HEK293 (cell line): ENCODE measurements around the gene NEK11.

Experiments
- CTCF ChIA-PET: fragments of 350-600 bp; formaldehyde crosslinking; extraction: SDS; loops from one replicate; lab custom pipeline; 2021; ENCODE audit warnings: antibody characterized with exemption; lab: Yijun Ruan, JAX
- POLR2A ChIA-PET: fragments of 300-600 bp; formaldehyde crosslinking; extraction: SDS; loops from one replicate; lab custom pipeline; 2020; ENCODE audit warnings: antibody characterized with exemption, inconsistent platforms; lab: Yijun Ruan, JAX
- H3K27ac ChIP-seq: fragments of 200-500 bp; sonication (Bioruptor generic); 2 replicates; pipeline ENCODE4 v1.5.1; 2014; ENCODE audit warnings: low read depth, low read length, control low read depth, inconsistent platforms; ENCODE audit errors: extremely low read depth
- H3K36me3 ChIP-seq, 2 experiments: fragments of 200-500 bp in 1 of 2; sonication (Bioruptor generic) in 1 of 2; 1 replicate in 1 of 2; 2 replicates in 1 of 2; pipeline ENCODE4 v1.5.1; 2014 to 2017; ENCODE audit warnings: inconsistent platforms in 2 of 2, low read length in 2 of 2; ENCODE audit not compliant: control insufficient read depth in 2 of 2, insufficient read depth in 1 of 2
- H3K4me1 ChIP-seq: fragments of 200-500 bp; sonication (Bioruptor generic); 2 replicates; pipeline ENCODE4 v1.5.1; 2014; ENCODE audit warnings: mild to moderate bottlenecking, low read length, inconsistent platforms; ENCODE audit not compliant: control insufficient read depth, insufficient read depth
- H3K4me3 ChIP-seq: 2 replicates; pipeline ENCODE4 v1.5.1; 2011; ENCODE audit warnings: low read depth, mild to moderate bottlenecking, control low read depth, low read length, moderate library complexity
- H3K9me3 ChIP-seq: fragments of 200-500 bp; sonication (Bioruptor generic); 2 replicates; pipeline ENCODE4 v1.5.1; 2014; ENCODE audit warnings: low read depth, low read length, inconsistent platforms; ENCODE audit not compliant: control insufficient read depth, insufficient read depth
- KLF9 ChIP-seq: fragments of 450-650 bp; formaldehyde crosslinking; IDR thresholded peaks from 2 replicates; pipeline ENCODE4 v1.5.1; 2016; ENCODE audit warnings: missing biosample characterization, missing genetic modification characterization, low read depth
- OVOL3 ChIP-seq: fragments of 450-650 bp; formaldehyde crosslinking; IDR thresholded peaks from 2 replicates; pipeline ENCODE4 v1.5.1; 2016; ENCODE audit warnings: missing biosample characterization, missing genetic modification characterization
- SETDB1 ChIP-seq: IDR thresholded peaks from one replicate; pipeline ENCODE4 v1.6.1; 2017; ENCODE audit warnings: mild to moderate bottlenecking, low read length, moderate library complexity, mixed read lengths; ENCODE audit not compliant: insufficient read length
- SP3 ChIP-seq: fragments of 450-650 bp; formaldehyde crosslinking; IDR thresholded peaks from 2 replicates; pipeline ENCODE4 v1.5.1; 2016; ENCODE audit warnings: missing biosample characterization, missing genetic modification characterization
- ZFP69B ChIP-seq: fragments of 450-650 bp; formaldehyde crosslinking; IDR thresholded peaks from 2 replicates; pipeline ENCODE4 v1.5.1; 2016; ENCODE audit warnings: missing biosample characterization, missing genetic modification characterization
- ZNF146 ChIP-seq: fragments of 450-650 bp; formaldehyde crosslinking; IDR thresholded peaks from 2 replicates; pipeline ENCODE4 v1.5.1; 2016; ENCODE audit warnings: missing biosample characterization, missing genetic modification characterization
- ZNF155 ChIP-seq: fragments of 450-650 bp; formaldehyde crosslinking; IDR thresholded peaks from 2 replicates; pipeline ENCODE4 v1.5.1; 2016; ENCODE audit warnings: missing biosample characterization, missing genetic modification characterization
- ZNF157 ChIP-seq: fragments of 450-650 bp; formaldehyde crosslinking; IDR thresholded peaks from 2 replicates; pipeline ENCODE4 v1.5.1; 2016; ENCODE audit warnings: missing biosample characterization, missing genetic modification characterization
- ZNF169 ChIP-seq: fragments of 450-650 bp; formaldehyde crosslinking; IDR thresholded peaks from 2 replicates; pipeline ENCODE4 v1.5.1; 2016; ENCODE audit warnings: missing biosample characterization, missing genetic modification characterization
- ZNF184 ChIP-seq: fragments of 450-650 bp; IDR thresholded peaks from 2 replicates; pipeline ENCODE4 v1.5.1; 2018; ENCODE audit warnings: missing biosample characterization, mild to moderate bottlenecking, missing genetic modification characterization
- ZNF350 ChIP-seq: fragments of 450-650 bp; formaldehyde crosslinking; IDR thresholded peaks from 2 replicates; pipeline ENCODE4 v1.5.0; 2017; ENCODE audit warnings: missing biosample characterization, mild to moderate bottlenecking, missing genetic modification characterization
- ZNF37A ChIP-seq: fragments of 450-650 bp; IDR thresholded peaks from 2 replicates; pipeline ENCODE4 v1.5.1; 2018; ENCODE audit warnings: missing biosample characterization, missing genetic modification characterization
- ZNF48 ChIP-seq: fragments of 450-650 bp; formaldehyde crosslinking; IDR thresholded peaks from 2 replicates; pipeline ENCODE4 v1.5.1; 2016; ENCODE audit warnings: missing biosample characterization, missing genetic modification characterization
- ZNF624 ChIP-seq: fragments of 450-650 bp; formaldehyde crosslinking; IDR thresholded peaks from 2 replicates; pipeline ENCODE4 v1.5.1; 2017; ENCODE audit warnings: missing biosample characterization, missing genetic modification characterization
- ZNF664 ChIP-seq: fragments of 450-650 bp; formaldehyde crosslinking; IDR thresholded peaks from 2 replicates; pipeline ENCODE4 v1.5.1; 2016; ENCODE audit warnings: missing biosample characterization, missing genetic modification characterization
- ZSCAN30 ChIP-seq: fragments of 450-650 bp; IDR thresholded peaks from 2 replicates; pipeline ENCODE4 v1.5.1; 2018; ENCODE audit warnings: missing biosample characterization, mild to moderate bottlenecking, missing genetic modification characterization, moderate library complexity
- ZXDB ChIP-seq: fragments of 450-650 bp; formaldehyde crosslinking; IDR thresholded peaks from 2 replicates; pipeline ENCODE4 v1.5.1; 2016; ENCODE audit warnings: missing biosample characterization, missing genetic modification characterization
- TF ChIP-seq, protein P1 (sequence below): fragments of 450-650 bp; formaldehyde crosslinking; IDR thresholded peaks from 2 replicates; pipeline ENCODE4; 2016; ENCODE audit warnings: missing biosample characterization, missing genetic modification characterization
- TF ChIP-seq, protein P2 (sequence below): fragments of 450-650 bp; formaldehyde crosslinking; IDR thresholded peaks from 2 replicates; pipeline ENCODE4 v1.5.1; 2017; ENCODE audit warnings: missing biosample characterization, missing genetic modification characterization
- TF ChIP-seq, protein P3 (sequence below): fragments of 450-650 bp; formaldehyde crosslinking; IDR thresholded peaks from 2 replicates; pipeline ENCODE4 v1.5.1; 2016; ENCODE audit warnings: missing biosample characterization, missing genetic modification characterization
- TF ChIP-seq, protein P4 (sequence below): fragments of 450-650 bp; IDR thresholded peaks from 2 replicates; pipeline ENCODE4 v1.5.1; 2018; ENCODE audit warnings: missing biosample characterization, missing genetic modification characterization
- TF ChIP-seq, protein P5 (sequence below): fragments of 450-650 bp; formaldehyde crosslinking; IDR thresholded peaks from 2 replicates; pipeline ENCODE4 v1.5.1; 2016; ENCODE audit warnings: missing biosample characterization, missing genetic modification characterization

The NEK11 gene

DNA sequence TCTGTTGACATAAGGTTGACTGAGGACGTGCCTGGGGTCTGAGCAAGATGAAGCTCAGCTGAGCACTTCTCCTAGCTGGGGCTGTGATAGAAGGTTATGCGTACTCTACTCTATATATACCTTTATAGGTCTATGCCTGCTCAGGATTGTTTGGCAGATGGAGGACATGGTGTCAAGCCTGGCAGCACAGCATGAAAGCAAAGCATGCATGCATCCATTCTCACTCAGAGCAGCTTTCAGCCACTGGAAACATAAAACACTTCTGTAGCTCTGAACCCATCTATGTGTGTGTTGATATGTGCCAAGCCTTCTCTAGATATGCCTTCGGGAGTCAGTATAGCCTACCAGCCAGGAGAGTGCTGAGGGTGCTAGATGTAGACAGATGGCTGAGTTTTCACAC, 212.6 kb downstream of the NEK11 start:
- H3K4me3 ChIP-seq: no peak overlapping the region
- no peaks in the 10 kb centered on the region for H3K9me3 ChIP-seq
- H3K36me3 ChIP-seq: no peaks in the 10 kb centered on the region
- H3K27ac ChIP-seq: no peak overlapping the region
- ChIA-PET POLR2A (no interaction called here), CTCF (no interaction called here)
- no peaks in the 10 kb centered on the region for H3K4me1 ChIP-seq
- TF ChIP-seq, protein P1, sequence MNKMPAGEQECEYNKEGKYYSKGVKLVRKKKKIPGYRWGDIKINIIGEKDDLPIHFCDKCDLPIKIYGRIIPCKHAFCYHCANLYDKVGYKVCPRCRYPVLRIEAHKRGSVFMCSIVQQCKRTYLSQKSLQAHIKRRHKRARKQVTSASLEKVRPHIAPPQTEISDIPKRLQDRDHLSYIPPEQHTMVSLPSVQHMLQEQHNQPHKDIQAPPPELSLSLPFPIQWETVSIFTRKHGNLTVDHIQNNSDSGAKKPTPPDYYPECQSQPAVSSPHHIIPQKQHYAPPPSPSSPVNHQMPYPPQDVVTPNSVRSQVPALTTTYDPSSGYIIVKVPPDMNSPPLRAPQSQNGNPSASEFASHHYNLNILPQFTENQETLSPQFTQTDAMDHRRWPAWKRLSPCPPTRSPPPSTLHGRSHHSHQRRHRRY (tag by site-specific recombination): no peak
- TF ChIP-seq ZNF169 (tag by site-specific recombination) (no peak), ZNF157 (tag by site-specific recombination) (no peak), ZXDB (no peak), ZSCAN30 (tag by site-specific recombination) (no peak), ZNF146 (tag by site-specific recombination) (no peak), SETDB1 (no peak), SP3 (tag by site-specific recombination) (no peak), ZNF184 (no peak), OVOL3 (tag by site-specific recombination) (no peak), ZNF624 (tag by site-specific recombination) (no peak), KLF9 (tag by site-specific recombination) (no peak), ZNF37A (tag by site-specific recombination) (no peak), ZNF48 (tag by site-specific recombination) (no peak), ZNF155 (tag by site-specific recombination) (no peak)
- TF ChIP-seq, protein P2, sequence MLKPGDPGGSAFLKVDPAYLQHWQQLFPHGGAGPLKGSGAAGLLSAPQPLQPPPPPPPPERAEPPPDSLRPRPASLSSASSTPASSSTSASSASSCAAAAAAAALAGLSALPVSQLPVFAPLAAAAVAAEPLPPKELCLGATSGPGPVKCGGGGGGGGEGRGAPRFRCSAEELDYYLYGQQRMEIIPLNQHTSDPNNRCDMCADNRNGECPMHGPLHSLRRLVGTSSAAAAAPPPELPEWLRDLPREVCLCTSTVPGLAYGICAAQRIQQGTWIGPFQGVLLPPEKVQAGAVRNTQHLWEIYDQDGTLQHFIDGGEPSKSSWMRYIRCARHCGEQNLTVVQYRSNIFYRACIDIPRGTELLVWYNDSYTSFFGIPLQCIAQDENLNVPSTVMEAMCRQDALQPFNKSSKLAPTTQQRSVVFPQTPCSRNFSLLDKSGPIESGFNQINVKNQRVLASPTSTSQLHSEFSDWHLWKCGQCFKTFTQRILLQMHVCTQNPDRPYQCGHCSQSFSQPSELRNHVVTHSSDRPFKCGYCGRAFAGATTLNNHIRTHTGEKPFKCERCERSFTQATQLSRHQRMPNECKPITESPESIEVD (tag by site-specific recombination): no peak
- TF ChIP-seq, protein P3, sequence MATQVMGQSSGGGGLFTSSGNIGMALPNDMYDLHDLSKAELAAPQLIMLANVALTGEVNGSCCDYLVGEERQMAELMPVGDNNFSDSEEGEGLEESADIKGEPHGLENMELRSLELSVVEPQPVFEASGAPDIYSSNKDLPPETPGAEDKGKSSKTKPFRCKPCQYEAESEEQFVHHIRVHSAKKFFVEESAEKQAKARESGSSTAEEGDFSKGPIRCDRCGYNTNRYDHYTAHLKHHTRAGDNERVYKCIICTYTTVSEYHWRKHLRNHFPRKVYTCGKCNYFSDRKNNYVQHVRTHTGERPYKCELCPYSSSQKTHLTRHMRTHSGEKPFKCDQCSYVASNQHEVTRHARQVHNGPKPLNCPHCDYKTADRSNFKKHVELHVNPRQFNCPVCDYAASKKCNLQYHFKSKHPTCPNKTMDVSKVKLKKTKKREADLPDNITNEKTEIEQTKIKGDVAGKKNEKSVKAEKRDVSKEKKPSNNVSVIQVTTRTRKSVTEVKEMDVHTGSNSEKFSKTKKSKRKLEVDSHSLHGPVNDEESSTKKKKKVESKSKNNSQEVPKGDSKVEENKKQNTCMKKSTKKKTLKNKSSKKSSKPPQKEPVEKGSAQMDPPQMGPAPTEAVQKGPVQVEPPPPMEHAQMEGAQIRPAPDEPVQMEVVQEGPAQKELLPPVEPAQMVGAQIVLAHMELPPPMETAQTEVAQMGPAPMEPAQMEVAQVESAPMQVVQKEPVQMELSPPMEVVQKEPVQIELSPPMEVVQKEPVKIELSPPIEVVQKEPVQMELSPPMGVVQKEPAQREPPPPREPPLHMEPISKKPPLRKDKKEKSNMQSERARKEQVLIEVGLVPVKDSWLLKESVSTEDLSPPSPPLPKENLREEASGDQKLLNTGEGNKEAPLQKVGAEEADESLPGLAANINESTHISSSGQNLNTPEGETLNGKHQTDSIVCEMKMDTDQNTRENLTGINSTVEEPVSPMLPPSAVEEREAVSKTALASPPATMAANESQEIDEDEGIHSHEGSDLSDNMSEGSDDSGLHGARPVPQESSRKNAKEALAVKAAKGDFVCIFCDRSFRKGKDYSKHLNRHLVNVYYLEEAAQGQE (tag by site-specific recombination): no peak

DNA sequence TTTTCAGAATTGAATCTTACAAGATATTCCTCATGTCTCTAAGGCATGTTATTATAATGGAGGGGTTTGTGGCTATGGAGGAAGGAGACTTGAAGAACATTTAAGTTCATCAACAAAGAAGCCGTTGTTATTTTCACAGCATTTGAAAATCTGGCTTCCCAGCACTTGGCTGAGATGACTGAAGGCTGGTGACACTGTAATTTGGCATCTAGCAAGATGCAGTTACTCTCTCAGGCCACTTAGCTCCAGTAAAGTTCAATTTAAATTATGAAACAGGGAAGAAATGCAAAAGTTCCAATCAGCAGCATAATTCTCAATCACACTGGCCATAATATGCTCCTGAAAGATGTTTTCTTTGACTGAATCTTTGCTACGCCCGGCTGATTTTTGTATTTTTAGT, 215.5 kb downstream of the NEK11 start:
- Histone ChIP-seq H3K36me3 (no peaks in the 10 kb centered on the region), H3K27ac (no peak overlapping the region), H3K4me1 (no peaks in the 10 kb centered on the region), H3K9me3 (no peaks in the 10 kb centered on the region), H3K4me3 (no peak overlapping the region)
- CTCF ChIA-PET: no interaction called here
- TF ChIP-seq ZFP69B (tag by site-specific recombination) (no peak), ZNF664 (tag by site-specific recombination) (no peak), ZNF350 (tag by site-specific recombination) (no peak)
- TF ChIP-seq, protein P3 (tag by site-specific recombination): no peak
- TF ChIP-seq, protein P4, sequence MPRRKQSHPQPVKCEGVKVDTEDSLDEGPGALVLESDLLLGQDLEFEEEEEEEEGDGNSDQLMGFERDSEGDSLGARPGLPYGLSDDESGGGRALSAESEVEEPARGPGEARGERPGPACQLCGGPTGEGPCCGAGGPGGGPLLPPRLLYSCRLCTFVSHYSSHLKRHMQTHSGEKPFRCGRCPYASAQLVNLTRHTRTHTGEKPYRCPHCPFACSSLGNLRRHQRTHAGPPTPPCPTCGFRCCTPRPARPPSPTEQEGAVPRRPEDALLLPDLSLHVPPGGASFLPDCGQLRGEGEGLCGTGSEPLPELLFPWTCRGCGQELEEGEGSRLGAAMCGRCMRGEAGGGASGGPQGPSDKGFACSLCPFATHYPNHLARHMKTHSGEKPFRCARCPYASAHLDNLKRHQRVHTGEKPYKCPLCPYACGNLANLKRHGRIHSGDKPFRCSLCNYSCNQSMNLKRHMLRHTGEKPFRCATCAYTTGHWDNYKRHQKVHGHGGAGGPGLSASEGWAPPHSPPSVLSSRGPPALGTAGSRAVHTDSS (tag by site-specific recombination): no peak
- TF ChIP-seq, protein P5, sequence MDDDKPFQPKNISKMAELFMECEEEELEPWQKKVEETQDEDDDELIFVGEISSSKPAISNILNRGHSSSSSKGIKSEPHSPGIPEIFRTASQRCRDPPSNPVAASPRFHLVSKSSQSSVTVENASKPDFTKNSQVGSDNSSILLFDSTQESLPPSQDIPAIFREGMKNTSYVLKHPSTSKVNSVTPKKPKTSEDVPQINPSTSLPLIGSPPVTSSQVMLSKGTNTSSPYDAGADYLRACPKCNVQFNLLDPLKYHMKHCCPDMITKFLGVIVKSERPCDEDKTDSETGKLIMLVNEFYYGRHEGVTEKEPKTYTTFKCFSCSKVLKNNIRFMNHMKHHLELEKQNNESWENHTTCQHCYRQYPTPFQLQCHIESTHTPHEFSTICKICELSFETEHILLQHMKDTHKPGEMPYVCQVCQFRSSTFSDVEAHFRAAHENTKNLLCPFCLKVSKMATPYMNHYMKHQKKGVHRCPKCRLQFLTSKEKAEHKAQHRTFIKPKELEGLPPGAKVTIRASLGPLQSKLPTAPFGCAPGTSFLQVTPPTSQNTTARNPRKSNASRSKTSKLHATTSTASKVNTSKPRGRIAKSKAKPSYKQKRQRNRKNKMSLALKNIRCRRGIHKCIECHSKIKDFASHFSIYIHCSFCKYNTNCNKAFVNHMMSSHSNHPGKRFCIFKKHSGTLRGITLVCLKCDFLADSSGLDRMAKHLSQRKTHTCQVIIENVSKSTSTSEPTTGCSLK: no peak
- POLR2A ChIA-PET: no interaction called here
